ENCODE data around the gene THSD4.

Gene THSD4

DNA sequence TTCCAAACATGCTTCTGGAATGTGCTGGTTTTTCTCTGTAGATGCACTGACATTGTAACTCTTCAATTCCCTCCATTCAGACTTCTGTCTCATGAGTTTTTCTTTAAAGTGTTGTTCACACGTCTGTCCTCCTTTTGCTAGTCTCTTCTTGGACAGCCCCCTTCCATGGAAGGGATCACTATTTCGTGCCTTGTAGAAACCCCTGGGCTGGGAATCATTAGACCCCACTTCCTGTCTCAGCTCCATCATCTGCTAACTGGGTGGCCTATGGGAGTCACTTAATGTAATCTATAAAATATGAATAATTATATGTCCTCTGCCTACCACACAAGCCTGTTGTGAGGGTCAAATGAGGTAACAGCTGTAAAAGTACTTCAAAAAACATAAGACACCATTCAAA is 110.6 kb downstream of the THSD4 start:
- DNase-seq (ENCODE audit: low spot score): no peak

DNA sequence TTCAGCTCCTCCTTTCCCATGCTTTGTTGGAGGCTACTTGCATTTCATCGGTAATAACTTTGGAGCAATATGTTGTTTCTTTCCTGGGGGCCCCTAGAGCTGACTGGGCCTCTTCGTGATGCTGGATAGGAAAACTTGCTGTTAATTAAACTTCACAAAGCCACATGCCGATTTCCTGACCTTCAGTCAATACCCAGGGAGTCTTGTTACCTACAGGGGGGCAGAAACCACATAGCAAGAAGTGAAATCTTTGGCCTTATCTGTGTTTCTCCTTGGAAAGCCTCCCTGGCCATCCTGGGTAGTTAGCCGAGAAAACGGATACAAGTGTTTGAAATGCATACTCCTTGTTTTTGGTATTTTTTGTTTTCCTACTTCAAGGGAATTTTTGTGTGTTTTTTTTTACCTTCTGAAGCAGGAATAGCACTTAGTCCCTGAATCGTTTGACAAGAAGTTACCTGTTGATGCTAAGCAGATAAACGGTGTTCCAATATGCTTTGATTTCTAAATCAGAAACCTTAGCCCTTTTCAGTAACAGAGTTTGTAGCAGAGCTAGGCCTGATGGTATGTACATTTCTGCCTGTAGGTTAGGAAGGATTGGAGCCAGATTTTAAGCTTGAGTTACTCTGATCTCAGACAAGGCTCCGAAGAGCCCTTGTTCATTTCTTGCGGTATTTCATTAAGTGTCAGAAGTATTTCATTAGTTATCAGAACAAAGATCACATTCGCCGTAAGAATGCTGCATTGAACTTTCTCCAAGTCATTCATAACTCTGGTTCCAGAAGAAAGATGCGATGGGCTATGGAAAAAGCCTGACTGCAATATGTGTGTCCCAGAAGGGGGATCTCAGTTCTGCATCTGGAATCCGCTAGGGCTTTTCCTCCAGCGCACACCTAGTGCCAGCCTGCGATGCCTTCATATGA is 111.5 kb downstream of the THSD4 start:
- DNase-seq (ENCODE audit: low spot score): no peak

DNA sequence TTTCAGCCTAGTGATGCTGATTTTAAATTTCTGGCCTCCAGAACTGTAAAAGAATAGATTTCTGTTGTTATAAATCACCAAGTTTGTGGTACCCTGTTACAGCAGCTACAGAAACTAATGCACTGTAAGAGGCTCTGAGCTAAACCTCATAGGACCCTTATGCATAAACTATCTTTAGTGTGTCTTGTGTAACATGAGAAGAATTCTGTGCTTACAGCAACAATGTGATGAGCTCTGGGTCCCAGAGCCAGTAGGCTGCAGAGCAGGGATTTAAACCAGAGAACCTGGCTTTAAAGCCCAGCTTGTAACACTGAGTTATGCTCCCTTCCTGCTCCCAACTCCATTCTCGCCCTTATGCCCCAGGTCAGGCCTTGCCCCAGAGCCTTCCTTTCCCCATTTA is 113.1 kb downstream of the THSD4 start:
- no peak for DNase-seq (ENCODE audit: low spot score)

DNA sequence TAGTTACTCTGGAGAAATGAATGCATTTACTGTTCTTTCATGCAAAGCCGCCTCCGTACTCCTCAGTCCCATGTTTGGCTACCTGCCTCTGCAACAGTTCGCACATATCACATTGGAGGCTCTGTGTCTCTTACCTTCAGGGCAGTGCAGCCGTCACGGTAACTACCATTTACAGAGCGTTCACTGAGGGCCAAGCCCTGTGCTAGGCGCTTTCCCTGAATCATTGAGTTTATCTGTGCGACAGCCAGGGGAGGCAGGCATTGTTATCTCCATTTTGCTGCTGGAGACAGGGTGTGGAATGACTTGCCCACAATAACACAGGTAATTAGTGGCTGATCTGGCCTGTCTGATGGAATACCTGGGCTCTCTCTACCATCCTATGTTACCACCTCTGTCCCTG is 115.0 kb downstream of the THSD4 start:
- DNase-seq (ENCODE audit: low spot score): no peak

GRCh38 chr15:71231758-71232157 is 116.5 kb downstream of the THSD4 start:
- no peak for DNase-seq (ENCODE audit: low spot score)

- no peak for DNase-seq (ENCODE audit: low spot score)
Observed at GRCh38 chr15:71232411-71232810, 117.1 kb downstream of the THSD4 start.

- DNase-seq (ENCODE audit: low spot score): peak; percentile 8
Observed at GRCh38 chr15:71237456-71238188, 122.4 kb downstream of the THSD4 start.

- no peak for DNase-seq (ENCODE audit: low spot score)
Observed at GRCh38 chr15:71238926-71239325, 123.7 kb downstream of the THSD4 start.

DNA sequence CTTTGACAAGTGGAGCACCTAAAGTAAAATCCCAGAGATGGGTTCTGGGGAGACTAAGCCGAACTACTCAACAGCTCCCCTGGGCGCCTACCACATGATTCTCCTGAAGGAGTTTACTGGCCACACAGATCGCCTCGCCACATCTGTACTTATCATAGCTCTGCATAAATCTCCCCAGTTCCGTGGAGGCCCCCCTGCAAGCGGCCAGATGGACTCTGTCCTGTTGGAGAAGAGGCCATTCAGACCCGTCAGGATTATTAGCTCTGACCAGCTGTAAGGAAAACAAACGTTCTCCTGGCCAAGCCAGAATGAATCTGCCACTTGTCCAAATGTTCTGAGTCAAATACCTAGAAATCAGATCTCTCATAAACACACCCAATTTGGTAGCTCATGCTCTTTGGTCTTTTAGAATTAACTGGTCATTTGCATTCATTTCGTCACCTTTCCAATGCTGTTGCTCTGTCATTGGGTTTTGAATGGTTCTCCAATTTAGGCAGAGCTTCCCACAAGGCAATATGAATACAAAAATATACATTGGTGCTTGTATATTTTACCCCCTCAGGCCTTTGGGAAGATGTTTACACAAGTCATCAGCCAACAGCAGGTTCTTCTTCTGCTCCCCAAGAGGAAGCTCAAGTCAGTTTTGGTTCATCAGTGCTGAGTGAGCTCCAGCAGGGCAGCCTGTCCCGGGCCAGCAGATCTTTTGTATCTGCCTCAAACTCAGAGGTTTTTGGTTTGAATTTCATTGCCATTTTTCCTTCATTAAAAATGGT is 124.5 kb downstream of the THSD4 start:
- DNase-seq (ENCODE audit: low spot score): no peak

- no peak for DNase-seq (ENCODE audit: low spot score)
Observed at GRCh38 chr15:71242292-71242691, 127.0 kb downstream of the THSD4 start.

DNA sequence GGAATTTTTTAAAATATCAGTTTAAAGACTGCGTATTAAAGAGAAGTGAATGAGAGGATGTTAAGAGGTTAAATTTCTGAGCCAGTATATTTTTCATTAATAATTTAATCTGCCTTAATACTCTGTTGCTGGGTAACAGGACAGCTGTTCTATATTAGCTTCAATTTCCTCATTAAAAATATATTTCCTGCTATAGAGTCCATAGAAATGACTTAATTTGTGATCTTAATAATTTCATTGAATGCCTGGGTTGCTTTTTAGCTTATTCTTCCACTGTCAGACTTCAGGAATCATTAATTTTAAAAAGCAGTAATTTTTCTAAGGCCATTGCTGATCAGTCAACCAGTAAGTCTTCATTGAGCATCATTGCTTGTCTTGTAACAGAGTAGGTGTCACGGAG is 129.0 kb downstream of the THSD4 start:
- no peak for DNase-seq (ENCODE audit: low spot score)

GRCh38 chr15:71245588-71245987 is 130.3 kb downstream of the THSD4 start:
- DNase-seq (ENCODE audit: low spot score): no peak

DNA sequence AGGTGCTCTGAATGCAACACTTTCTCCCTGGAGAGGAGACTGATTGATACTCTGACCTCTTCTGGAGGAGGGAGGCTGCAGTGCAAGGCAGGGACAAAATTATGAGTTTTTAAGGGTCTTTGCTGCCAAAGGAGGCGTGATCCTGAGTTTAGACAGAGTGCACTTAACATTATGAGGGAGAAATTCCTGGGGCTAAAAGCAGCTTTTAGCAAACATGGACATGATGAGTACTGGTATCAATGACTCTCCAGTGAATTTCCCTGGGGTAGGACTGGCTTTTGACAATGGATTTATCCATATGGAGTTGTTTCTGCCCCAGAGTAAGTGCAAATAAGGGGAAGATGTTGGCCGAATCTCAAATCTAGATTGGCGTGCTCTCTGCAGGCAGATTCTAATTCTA is 133.1 kb downstream of the THSD4 start:
- no peak for DNase-seq (ENCODE audit: low spot score)

GRCh38 chr15:71249986-71250385 is 134.7 kb downstream of the THSD4 start:
- no peak for DNase-seq (ENCODE audit: low spot score)

DNA sequence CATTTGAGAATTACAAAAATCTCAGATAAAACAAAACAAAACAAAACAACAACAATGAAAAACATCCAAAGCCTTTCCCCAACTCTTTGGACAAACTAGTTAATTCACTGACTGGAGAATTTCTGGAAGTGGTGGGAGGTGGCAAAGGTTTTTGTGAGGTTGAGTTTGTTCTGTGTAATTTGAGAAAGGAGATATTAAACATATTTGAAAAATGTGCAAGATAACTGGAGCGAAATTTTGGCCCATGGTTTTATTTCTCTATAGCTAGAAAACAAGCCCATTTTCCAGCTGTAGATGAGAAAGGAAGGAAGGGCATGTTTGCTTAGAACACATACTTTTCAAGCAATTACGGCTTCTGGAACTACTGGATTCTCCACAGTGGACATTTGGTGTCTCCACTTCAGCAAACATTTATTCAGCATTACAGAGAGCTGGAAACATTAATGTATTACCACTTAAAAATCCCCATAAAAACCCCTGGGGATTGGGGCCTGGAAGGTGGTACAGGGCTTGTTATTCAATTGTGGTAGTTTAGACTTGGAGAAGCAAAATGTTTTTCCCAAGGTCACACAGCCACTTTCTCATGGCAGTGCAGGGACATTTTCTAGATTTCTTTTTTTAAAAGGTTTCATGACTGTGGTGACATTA is 135.8 kb downstream of the THSD4 start:
- no peak for DNase-seq (ENCODE audit: low spot score)

DNA sequence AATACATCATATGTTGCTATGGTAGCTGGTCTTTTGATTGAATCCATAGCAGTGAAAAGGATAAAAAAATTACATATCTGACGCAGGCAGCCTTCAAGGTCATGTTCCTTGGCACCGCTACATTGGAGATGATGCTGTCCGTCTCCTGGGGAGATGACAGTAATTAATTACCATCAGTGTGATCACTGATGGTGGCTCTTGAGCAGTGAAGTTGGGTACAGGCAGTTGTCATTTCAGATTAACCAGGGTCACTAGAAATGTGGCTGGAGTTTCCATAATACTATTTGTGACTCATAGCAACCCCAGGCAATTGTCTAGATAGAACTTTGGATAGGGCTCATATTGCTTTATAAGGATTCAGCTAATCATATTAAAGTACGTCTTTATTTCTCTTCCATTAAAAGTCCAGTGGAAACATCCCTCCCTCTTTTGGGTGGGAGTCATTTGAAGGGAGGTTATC is 136.3 kb downstream of the THSD4 start:
- DNase-seq (ENCODE audit: low spot score): no peak

DNA sequence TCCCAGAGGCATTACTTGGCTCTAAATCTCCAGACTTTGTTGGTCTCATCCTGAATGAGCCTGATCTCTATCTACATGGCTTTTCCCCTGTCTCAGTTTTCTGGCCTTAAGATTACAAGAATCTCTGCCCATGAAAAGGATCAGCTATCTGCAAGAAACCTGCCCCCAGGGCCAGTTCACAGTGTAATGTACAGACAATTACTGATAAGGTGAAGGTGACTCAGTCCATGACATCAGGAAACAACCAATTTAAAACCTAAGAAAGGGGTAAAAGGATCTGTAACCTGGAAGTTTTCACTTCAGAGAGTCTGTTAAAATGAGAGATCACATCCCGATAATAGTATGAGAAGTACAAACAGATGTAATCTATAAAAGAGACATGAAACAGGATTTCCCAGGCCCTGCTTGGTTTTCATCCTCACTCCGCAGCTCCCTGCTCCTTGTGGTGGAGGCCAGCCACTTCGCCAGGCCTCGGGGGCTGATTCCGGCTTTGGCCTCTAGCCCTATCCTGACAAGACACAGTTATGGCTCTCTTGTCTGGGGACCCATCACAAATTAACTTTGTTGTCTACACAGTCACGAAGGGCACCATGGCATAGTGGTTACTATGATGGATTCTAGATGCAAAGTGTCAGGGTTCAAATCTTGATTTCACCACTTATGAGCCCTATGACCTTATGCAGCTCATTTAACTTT is 136.9 kb downstream of the THSD4 start:
- DNase-seq (ENCODE audit: low spot score): no peak

DNA sequence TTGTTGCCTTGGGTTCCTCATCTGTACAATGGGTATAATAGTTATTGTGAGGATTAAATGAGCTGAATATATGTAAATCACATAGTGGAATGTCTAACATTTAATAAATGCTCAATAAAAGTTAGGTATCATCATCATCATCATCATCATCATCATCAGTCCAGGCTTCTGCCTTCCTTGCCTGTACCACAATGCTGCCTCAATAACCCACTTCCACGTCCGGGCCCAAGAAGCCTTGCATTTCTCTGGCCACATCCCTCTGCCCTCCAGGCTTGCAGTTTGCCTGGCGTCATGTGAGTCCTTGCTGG is 137.4 kb downstream of the THSD4 start:
- no peak for DNase-seq (ENCODE audit: low spot score)

GRCh38 chr15:71254491-71254890 is 139.2 kb downstream of the THSD4 start:
- no peak for DNase-seq (ENCODE audit: low spot score)

DNA sequence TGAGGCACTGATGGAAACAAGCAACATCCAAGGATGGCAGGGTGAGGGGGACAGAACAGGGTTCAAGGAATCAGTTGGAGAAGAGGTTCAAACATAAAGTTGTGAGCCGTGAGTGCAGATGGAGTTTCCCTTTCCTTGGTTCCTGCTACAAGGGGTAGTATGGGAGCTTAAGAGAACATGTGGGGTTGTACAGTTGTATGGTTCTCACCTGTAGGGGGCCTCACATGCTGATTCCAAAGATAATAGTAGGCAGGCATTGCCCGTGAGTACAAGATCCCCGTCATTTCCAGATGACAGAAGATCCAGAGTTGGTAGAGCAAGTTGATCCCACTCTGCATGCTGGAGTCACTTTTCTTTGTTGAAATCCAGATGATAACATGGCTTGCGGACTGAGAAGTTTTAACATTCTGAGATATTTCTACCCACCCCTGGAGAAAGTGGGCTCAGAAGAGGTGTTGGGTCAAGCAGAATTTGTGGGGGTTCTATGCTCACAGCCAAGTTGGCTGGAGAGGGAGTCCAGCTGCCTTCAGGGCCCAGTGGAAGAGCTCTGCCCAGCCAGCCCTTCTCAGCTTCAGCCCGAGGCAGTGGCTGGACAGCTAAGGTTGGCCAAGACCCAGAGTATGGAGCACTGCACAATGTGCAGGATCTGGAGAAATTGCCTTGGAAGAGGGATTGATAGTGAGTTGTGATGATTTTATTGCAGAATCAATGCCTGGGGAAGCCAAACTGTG is 141.8 kb downstream of the THSD4 start:
- DNase-seq (ENCODE audit: low spot score): no peak

DNA sequence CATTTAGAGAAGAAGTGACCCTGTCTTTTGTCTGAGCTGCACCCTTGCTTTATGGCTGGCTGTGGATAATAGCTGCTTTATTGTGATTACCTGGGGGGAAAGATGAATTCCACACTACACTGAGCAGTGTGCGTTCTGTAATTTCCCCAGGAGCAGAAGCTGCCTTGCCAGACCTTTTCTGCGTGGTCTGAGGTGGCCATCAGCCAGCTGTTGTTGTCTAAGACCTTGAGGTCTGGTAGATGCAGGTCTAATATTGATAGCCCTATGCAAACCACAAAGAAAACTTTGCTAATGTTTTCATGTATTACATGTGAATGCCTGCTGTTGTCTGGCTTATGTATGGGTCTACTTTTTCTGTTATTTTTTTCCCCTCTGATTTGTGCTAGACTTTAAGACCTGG is 144.6 kb downstream of the THSD4 start:
- DNase-seq (ENCODE audit: low spot score): no peak
